MM.1S (cell line): Measurements from ENCODE around the gene SLC5A3.

Experiments
- DNase-seq: peaks from one replicate; pipeline ENCODE4 v3.0.0-alpha.2; 2015
- H2AFZ ChIP-seq: fragments of 300-600 bp; sonication (generic); 2 replicates; pipeline ENCODE4 v1.6.0; 2016; ENCODE audit warnings: antibody characterized with exemption, low read length
- H3F3A ChIP-seq: fragments of 300-600 bp; sonication (generic); 2 replicates; pipeline ENCODE4 v1.6.1; 2016; ENCODE audit warnings: mild to moderate bottlenecking, antibody characterized with exemption, low read length, moderate library complexity, mixed read lengths; ENCODE audit not compliant: insufficient read depth
- H3K27ac ChIP-seq: fragments of 300-600 bp; sonication (generic); 2 replicates; pipeline ENCODE4 v1.5.1; 2016; ENCODE audit warnings: mild to moderate bottlenecking, low read length
- H3K27me3 ChIP-seq: fragments of 300-600 bp; sonication (generic); replicated peaks from 2 replicates; pipeline ENCODE4 v1.6.0; 2016; ENCODE audit warnings: low read length; ENCODE audit not compliant: insufficient read depth
- H3K36me3 ChIP-seq: fragments of 300-600 bp; sonication (generic); replicated peaks from 2 replicates; pipeline ENCODE4 v1.6.1; 2016; ENCODE audit warnings: mild to moderate bottlenecking, low read length, mixed read lengths; ENCODE audit not compliant: insufficient read depth
- H3K4me1 ChIP-seq: fragments of 300-600 bp; sonication (generic); 2 replicates; pipeline ENCODE4 v1.6.1; 2016; ENCODE audit warnings: low read length, mixed read lengths
- H3K4me2 ChIP-seq: fragments of 300-600 bp; sonication (generic); 2 replicates; pipeline ENCODE4 v1.6.0; 2016; ENCODE audit warnings: low read depth, low read length
- H3K4me3 ChIP-seq: fragments of 300-600 bp; sonication (generic); 2 replicates; pipeline ENCODE4 v1.5.1; 2016; ENCODE audit warnings: low read length, mixed read lengths
- H3K79me2 ChIP-seq: fragments of 300-600 bp; sonication (generic); 2 replicates; pipeline ENCODE4 v1.6.1; 2016; ENCODE audit warnings: mixed run types, low read length, mixed read lengths
- H3K9ac ChIP-seq: fragments of 300-600 bp; sonication (generic); 2 replicates; pipeline ENCODE4 v1.6.1; 2016; ENCODE audit warnings: low read length, mixed read lengths
- H3K9me2 ChIP-seq: fragments of 300-600 bp; sonication (generic); replicated peaks from 2 replicates; pipeline ENCODE4 v1.6.1; 2016; ENCODE audit warnings: mild to moderate bottlenecking, low read length, mixed read lengths; ENCODE audit not compliant: insufficient read depth
- H3K9me3 ChIP-seq: fragments of 300-600 bp; sonication (generic); replicated peaks from 2 replicates; pipeline ENCODE4 v1.6.1; 2016; ENCODE audit warnings: mild to moderate bottlenecking, low read length, mixed read lengths; ENCODE audit not compliant: insufficient read depth
- H4K20me1 ChIP-seq: fragments of 300-600 bp; sonication (generic); 2 replicates; pipeline ENCODE4 v1.6.1; 2016; ENCODE audit warnings: mild to moderate bottlenecking, low read length, moderate library complexity, mixed read lengths; ENCODE audit not compliant: insufficient read depth
- EZH2 ChIP-seq: fragments of 300-600 bp; sonication (generic); optimal IDR thresholded peaks from 2 replicates; pipeline ENCODE3; 2017; ENCODE audit warnings: low read depth, mild to moderate bottlenecking, antibody characterized with exemption, low read length, mixed read lengths
- EZH2phosphoT487 ChIP-seq: fragments of 300-600 bp; sonication (generic); IDR thresholded peaks from 2 replicates; pipeline ENCODE4 v1.6.1; 2018; ENCODE audit warnings: antibody characterized with exemption, low read length
- TF ChIP-seq, protein P1 (sequence below): fragments of 300-600 bp; sonication (generic); IDR thresholded peaks from 2 replicates; pipeline ENCODE4 v1.5.1; 2016; ENCODE audit warnings: antibody characterized with exemption, low read length, mixed read lengths

SLC5A3 gene

DNA sequence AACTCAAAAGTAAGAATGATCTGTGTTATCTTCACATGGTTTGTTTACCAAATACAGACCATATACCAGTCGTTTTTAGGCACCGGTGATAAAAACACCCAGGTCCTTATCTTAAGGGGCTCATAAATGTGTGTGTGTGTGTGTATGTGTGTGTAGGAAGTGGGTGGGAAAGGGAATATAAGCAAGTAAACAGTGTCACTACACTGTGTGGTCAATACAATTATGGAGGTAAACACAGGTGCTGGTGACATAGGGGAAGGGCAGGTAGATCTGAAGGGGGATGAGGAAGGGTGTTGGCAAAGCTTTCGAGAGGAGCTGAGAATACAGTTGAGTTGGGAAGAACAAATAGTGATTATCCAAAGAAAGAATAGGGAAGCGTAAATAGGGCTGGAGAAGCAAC, 19.1 kb upstream of the SLC5A3 start:
- H3F3A ChIP-seq: 0 out of 2 replicates have a peak, but pooled peaks cover 6% of the 10 kb centered on the region
- H3K4me2 ChIP-seq: no peak overlapping the region
- H3K79me2 ChIP-seq: no peaks in the 10 kb centered on the region
- no peaks in the 10 kb centered on the region for H3K36me3 ChIP-seq
- no peak overlapping the region for H3K9ac ChIP-seq
- H3K4me3 ChIP-seq: no peak overlapping the region
- no peaks in the 10 kb centered on the region for H4K20me1 ChIP-seq
- no peak overlapping the region for H3K27ac ChIP-seq
- no peaks in the 10 kb centered on the region for H3K9me2 ChIP-seq
- TF ChIP-seq, protein P1, sequence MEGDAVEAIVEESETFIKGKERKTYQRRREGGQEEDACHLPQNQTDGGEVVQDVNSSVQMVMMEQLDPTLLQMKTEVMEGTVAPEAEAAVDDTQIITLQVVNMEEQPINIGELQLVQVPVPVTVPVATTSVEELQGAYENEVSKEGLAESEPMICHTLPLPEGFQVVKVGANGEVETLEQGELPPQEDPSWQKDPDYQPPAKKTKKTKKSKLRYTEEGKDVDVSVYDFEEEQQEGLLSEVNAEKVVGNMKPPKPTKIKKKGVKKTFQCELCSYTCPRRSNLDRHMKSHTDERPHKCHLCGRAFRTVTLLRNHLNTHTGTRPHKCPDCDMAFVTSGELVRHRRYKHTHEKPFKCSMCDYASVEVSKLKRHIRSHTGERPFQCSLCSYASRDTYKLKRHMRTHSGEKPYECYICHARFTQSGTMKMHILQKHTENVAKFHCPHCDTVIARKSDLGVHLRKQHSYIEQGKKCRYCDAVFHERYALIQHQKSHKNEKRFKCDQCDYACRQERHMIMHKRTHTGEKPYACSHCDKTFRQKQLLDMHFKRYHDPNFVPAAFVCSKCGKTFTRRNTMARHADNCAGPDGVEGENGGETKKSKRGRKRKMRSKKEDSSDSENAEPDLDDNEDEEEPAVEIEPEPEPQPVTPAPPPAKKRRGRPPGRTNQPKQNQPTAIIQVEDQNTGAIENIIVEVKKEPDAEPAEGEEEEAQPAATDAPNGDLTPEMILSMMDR: no peak
- TF ChIP-seq EZH2: no peak
- DNase-seq: no peak
- peaks cover 5% of the 10 kb centered on the region; the same call in 1 of the 2 replicates for H3K4me1 ChIP-seq
- no peaks in the 10 kb centered on the region for H3K9me3 ChIP-seq
- no peak overlapping the region for H2AFZ ChIP-seq
- no peaks in the 10 kb centered on the region for H3K27me3 ChIP-seq

DNA sequence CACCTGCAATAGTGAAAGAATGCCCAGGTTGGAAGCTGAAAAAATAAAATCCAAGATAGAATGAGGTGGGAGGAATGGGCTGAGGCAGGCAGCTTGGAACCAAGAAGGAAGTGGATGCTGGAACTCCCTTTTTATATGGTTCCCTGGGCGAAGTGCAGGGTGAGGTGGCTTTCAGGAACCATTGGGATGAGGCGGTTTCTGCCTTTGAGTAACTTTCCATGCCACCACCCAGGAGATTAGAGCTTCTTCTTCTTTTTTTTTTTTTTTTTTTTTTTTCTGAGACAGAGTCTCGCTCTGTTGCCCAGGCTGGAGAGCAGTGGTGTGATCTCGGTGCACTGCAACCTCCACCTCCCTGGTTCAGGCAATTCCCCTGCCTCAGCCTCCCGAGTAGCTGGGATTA, 17.8 kb upstream of the SLC5A3 start:
- no peaks in the 10 kb centered on the region for H4K20me1 ChIP-seq
- no peaks in the 10 kb centered on the region for H3K79me2 ChIP-seq
- no peaks in the 10 kb centered on the region for H3K9me2 ChIP-seq
- no peak overlapping the region for H3K27ac ChIP-seq
- no peak overlapping the region for H3K9ac ChIP-seq
- DNase-seq: no peak
- H3K4me2 ChIP-seq: no peak overlapping the region
- H3K4me1 ChIP-seq: peaks cover 5% of the 10 kb centered on the region; the same call in 1 of the 2 replicates
- 0 out of 2 replicates have a peak, but pooled peaks cover 6% of the 10 kb centered on the region for H3F3A ChIP-seq
- no peaks in the 10 kb centered on the region for H3K9me3 ChIP-seq
- no peaks in the 10 kb centered on the region for H3K27me3 ChIP-seq
- no peaks in the 10 kb centered on the region for H3K36me3 ChIP-seq
- H3K4me3 ChIP-seq: no peak overlapping the region
- TF ChIP-seq, protein P1: no peak
- TF ChIP-seq EZH2 (no peak), EZH2phosphoT487 (no peak)
- H2AFZ ChIP-seq: no peak overlapping the region

DNA sequence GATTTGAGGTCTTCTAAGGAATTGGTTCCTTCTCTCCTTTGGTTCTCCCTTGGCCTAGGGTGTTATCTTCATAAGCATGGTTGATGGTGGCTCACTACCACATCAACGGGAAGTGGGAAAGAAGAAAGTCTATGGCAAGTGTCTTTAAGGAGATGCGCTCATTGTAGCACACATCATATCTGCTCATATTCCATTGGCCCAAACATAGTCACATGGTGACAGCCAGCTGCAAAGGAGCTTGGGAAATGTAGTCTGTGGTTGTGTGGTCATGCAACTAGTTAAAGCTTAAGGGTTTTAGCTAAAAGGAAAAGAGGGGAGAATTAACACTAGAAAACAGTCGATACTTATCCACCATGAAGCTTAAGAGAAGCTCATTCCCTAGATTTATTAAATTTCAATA, 11.4 kb upstream of the SLC5A3 start:
- H4K20me1 ChIP-seq: no peaks in the 10 kb centered on the region
- no peaks in the 10 kb centered on the region for H3K4me1 ChIP-seq
- TF ChIP-seq EZH2: no peak
- no peaks in the 10 kb centered on the region for H3K9me3 ChIP-seq
- H2AFZ ChIP-seq: no peak overlapping the region
- no peaks in the 10 kb centered on the region for H3K36me3 ChIP-seq
- no peaks in the 10 kb centered on the region for H3K79me2 ChIP-seq
- no peak overlapping the region for H3K4me3 ChIP-seq
- no peaks in the 10 kb centered on the region for H3F3A ChIP-seq
- H3K9ac ChIP-seq: no peak overlapping the region
- H3K27ac ChIP-seq: no peak overlapping the region
- no peak for DNase-seq
- no peaks in the 10 kb centered on the region for H3K27me3 ChIP-seq
- H3K9me2 ChIP-seq: no peaks in the 10 kb centered on the region
- no peak overlapping the region for H3K4me2 ChIP-seq

DNA sequence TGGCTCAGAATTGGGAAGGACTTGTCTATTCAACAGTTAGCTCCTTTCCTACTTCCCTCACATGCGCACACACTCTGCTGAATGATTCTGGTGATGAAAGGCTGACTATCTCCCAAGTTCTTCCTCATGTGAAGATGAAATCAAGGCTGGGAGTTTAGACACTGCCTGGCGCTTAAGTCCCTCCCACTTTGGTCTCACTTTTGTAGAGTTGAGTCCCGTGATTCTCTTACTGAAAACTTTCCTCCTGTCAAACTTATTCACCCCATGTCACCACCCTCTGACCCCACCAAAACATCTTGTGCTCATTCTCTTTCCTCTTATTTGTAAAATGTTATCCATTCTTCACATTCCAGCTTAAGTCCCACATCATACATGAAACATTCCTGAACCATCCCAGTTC, 8.4 kb upstream of the SLC5A3 start:
- H3K79me2 ChIP-seq: no peaks in the 10 kb centered on the region

More for the DNA sequence above, 8.4 kb upstream of the SLC5A3 start:
- Histone ChIP-seq H2AFZ (no peak overlapping the region), H3K27ac (no peak overlapping the region), H3K9ac (no peak overlapping the region), H3F3A (no peaks in the 10 kb centered on the region), H3K9me2 (no peaks in the 10 kb centered on the region), H3K4me1 (no peaks in the 10 kb centered on the region), H3K4me3 (no peak overlapping the region), H4K20me1 (no peaks in the 10 kb centered on the region), H3K36me3 (no peaks in the 10 kb centered on the region), H3K9me3 (no peaks in the 10 kb centered on the region), H3K4me2 (no peak overlapping the region), H3K27me3 (no peaks in the 10 kb centered on the region)
- DNase-seq: no peak
- TF ChIP-seq EZH2 (no peak), EZH2phosphoT487 (no peak)
- TF ChIP-seq, protein P1: no peak
